SH-SY5Y (cell line): ENCODE data around the gene MUC21.

ENCODE experiments used
- GATA2 ChIP-seq: IDR thresholded peaks from 2 replicates; pipeline ENCODE4 v1.6.1; 2011; ENCODE audit warnings: mild to moderate bottlenecking, low read depth, low read length
- GATA3 ChIP-seq: IDR thresholded peaks from 2 replicates; pipeline ENCODE4 v1.6.1; 2011; ENCODE audit warnings: low read depth, mild to moderate bottlenecking, low read length, moderate library complexity

GRCh38 chr6:30939473-30939872, 44.0 kb upstream of the MUC21 start:
- no peak for TF ChIP-seq GATA2
- no peak for TF ChIP-seq GATA3
